GM18870 (cell line): ENCODE data around the gene ADIPOQ.
"Not testable (repeated sequence)": the region's sequence is repeated elsewhere in the genome, so short reads cannot be mapped to it uniquely, and the experiment has no call there.

ENCODE experiments used
- ATAC-seq: cut with Tn5 transposase; IDR thresholded peaks from one replicate; pipeline ENCODE4 v1.9.1; 2021; ENCODE audit warnings: moderate library complexity; ENCODE audit not compliant: unreplicated experiment

ADIPOQ gene

GRCh38 chr3:186870421-186871201 lies 28.1 kb downstream of the ADIPOQ start:
- no peak for ATAC-seq

- no peak for ATAC-seq
Observed at GRCh38 chr3:186871403-186871924, 29.0 kb downstream of the ADIPOQ start.

- not testable (repeated sequence) for ATAC-seq
Observed at GRCh38 chr3:186873796-186874195, 31.3 kb downstream of the ADIPOQ start.

GRCh38 chr3:186874216-186874615 lies 31.7 kb downstream of the ADIPOQ start:
- not testable (repeated sequence) for ATAC-seq

GRCh38 chr3:186874841-186875240 lies 32.3 kb downstream of the ADIPOQ start:
- ATAC-seq, result not testable (repeated sequence)

- ATAC-seq, result no peak
Observed at GRCh38 chr3:186875708-186876107, 33.2 kb downstream of the ADIPOQ start.

GRCh38 chr3:186879781-186880180 lies 37.3 kb downstream of the ADIPOQ start:
- ATAC-seq, result no peak

GRCh38 chr3:186880406-186880805 lies 37.9 kb downstream of the ADIPOQ start:
- no peak for ATAC-seq

- no peak for ATAC-seq
Observed at GRCh38 chr3:186882150-186882524, 39.6 kb downstream of the ADIPOQ start.

- no peak for ATAC-seq
Observed at GRCh38 chr3:186882881-186883685, 40.6 kb downstream of the ADIPOQ start.

- ATAC-seq, result no peak
Observed at GRCh38 chr3:186883686-186884058, 41.2 kb downstream of the ADIPOQ start.

- ATAC-seq, result not testable (repeated sequence)
Observed at GRCh38 chr3:186884868-186885267, 42.4 kb downstream of the ADIPOQ start.

GRCh38 chr3:186886202-186886981 lies 43.9 kb downstream of the ADIPOQ start:
- no peak for ATAC-seq

GRCh38 chr3:186887507-186887938 lies 45.0 kb downstream of the ADIPOQ start:
- ATAC-seq, result not testable (repeated sequence)

GRCh38 chr3:186888569-186888968 lies 46.1 kb downstream of the ADIPOQ start:
- ATAC-seq, result no peak

GRCh38 chr3:186889698-186890097 lies 47.2 kb downstream of the ADIPOQ start:
- ATAC-seq, result not testable (repeated sequence)

GRCh38 chr3:186890911-186891310 lies 48.4 kb downstream of the ADIPOQ start:
- no peak for ATAC-seq

GRCh38 chr3:186893071-186893470 lies 50.6 kb downstream of the ADIPOQ start:
- ATAC-seq, result not testable (repeated sequence)

GRCh38 chr3:186895406-186895805 lies 52.9 kb downstream of the ADIPOQ start:
- no peak for ATAC-seq

- ATAC-seq, result no peak
Observed at GRCh38 chr3:186896006-186896405, 53.5 kb downstream of the ADIPOQ start.

GRCh38 chr3:186896875-186897274 lies 54.4 kb downstream of the ADIPOQ start:
- no peak for ATAC-seq
